GM21529 (cell line): Measurements from ENCODE around the gene RBFOX2.
"Not testable (repeated sequence)": the region's sequence is repeated elsewhere in the genome, so short reads cannot be mapped to it uniquely, and the experiment has no call there.

Experiments used
- ATAC-seq: cut with Tn5 transposase; IDR thresholded peaks from one replicate; pipeline ENCODE4 v1.9.1; 2021; ENCODE audit not compliant: unreplicated experiment

Gene RBFOX2

DNA sequence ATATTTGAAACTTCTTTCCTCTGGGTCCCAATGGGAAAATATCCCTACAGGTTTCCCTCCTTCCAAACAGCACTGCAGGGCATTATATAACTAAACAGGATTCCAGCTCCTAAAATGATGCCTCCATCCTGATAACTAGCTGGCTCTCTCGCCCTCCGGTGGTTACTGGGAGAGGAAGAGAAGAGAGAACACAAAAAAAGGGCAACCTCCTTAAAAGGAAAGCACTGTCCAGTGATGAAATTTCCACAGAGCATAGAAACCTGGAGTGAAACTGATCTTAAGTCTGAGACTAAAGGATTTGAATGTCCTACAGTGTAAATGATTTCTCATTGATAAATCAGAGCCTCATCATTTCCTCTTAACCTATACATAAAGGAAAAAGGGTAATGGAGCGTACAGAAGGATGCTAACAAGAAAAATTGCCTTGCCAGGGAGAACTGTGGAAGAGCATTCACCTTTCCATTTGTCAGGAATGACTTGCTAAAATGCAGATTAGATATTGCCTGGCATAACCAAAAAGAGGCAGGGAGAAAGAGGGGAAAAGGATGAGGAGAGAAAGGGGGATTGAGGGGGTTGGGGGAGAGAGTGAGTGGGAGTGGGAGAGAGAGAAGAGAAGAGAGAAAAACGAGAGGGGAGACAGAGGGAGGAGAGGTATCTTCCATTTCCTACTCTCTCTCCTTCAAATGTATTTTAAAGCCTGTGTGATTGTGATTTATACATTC, 189.6 kb downstream of the RBFOX2 start:
- no peak for ATAC-seq

DNA sequence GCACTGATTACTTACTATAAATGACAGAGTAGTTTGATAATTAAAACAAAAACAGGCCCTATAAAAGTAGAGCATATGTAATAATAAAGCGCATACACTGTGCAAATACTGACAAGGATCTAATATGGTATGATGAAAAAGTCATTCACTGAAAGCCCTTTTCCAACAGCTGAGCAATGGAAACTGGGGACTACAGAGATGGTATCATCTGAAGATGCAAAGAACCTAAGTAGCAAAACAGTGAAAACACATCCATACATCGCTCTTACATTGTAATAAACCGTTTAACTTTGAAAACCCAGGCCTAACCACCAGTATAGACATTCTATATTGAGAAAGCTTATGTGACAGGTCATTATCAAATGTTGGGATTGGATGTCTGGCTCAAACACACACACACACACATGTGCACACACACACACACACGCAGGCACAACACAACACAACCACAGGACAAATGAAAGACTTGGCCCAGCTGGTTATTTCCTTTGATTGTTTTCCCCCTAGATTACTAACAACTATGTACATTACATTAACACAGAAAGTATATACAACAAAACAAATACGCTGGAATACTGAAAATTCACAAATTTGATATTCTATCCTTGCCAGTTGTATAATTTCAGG, 191.4 kb downstream of the RBFOX2 start:
- ATAC-seq, result no peak

DNA sequence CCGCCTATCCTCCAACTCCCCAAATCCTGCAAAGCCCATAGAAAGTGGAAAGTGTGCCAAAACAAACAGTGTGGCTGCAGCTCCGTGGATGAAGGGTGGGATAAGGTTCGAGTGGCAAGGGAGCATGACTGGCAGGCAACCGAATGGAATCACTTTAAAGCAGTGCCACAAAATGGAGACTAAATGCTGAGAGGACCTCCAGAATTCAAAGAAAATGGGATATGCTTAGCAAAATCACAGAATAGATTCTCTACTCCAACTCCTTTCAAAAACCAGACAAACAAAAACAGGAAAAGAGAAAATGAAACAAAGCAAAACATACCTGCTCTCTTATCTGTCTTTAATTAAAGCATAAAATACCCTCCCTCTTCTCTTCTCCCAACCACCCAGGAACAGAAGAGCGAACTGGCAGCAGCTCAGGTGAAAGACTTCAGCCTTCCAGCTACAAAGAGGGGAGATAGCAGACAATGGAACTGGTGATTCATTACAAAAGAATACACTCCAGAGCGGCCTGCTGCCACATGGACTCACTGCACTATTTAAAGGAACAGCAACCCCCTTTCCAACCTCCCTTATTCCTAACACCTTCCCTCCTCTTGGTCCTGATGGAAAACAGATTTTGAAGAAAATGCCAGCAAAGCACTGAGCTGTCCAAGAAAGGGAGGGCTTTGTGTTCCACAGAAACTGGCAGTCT, 192.5 kb downstream of the RBFOX2 start:
- ATAC-seq, result no peak

GRCh38 chr22:35835267-35835997, 193.2 kb downstream of the RBFOX2 start:
- no peak for ATAC-seq

DNA sequence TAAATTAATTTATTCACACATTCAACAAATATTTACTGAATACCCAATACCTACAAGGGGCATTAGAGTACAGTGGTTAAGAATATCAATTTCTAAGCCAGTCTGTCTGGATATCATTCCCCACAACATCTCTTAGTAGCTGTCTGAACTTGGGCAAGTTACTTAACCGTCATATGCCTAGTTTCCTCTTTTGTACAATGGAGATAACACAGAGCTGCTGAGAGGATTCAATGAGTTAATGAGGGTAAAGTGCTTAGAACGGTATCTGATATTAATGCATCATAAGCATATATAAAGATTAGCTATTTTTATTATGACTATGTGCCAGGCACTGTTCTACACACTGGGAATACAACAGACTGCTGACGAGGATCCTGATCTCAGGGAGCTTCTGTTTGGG, 194.6 kb downstream of the RBFOX2 start:
- ATAC-seq, result no peak

GRCh38 chr22:35830305-35830704, 198.3 kb downstream of the RBFOX2 start:
- ATAC-seq, result no peak

DNA sequence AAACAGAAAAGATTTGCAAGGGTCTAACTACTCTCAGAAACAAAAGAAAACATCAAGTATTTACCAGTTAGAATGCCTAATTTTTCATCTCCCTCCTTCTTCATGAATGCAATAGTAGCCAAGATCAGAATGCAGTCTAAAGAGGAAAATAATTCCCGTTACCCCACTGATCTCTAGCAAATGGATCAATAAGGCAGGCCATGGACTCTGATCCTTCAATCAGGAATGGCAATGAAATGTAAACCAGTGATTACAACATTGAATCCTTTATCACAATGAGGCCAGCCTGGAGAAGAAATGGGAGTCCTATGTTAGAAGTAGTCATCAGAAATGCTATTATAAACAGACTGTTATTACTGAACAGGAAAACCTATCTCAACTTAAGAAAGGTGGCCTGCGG, 204.4 kb downstream of the RBFOX2 start:
- ATAC-seq, result no peak

GRCh38 chr22:35821654-35822053, 207.0 kb downstream of the RBFOX2 start:
- ATAC-seq, result no peak

DNA sequence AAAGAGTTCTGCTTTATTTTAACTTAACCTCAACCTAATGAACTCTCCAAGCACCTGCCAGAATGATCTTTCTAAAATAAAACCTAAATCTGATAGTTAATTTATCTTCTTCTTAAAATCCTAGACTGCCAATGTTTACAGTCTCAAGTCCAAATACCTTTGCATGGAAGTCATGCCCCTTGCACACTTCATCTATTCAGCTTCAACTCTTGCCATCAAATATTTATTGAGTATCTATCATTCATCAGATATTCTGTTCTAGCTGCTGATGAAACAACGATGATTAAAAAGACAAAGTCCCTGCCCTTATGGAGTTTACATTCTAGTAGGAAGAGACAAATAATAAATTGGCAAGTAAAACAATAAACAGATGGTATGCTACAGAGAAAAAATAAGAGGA, 209.2 kb downstream of the RBFOX2 start:
- ATAC-seq, result no peak

DNA sequence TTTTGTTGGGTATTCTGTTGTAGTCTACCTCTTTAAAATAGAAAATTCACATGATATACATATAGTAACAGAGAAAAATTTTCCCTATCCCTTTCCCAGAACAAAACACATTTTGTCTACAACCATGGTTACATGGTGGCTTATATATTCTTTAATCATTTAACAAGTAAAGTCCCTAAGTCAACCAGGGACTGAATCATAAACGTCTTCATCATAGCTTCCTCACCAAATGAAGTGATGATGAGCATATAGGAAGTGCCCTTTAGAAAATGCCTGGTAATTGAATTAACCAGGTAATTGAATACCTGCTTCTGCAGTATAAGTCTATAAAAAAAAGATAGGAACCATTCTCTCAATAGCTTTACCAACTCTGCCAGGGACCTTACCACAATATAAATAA, 209.7 kb downstream of the RBFOX2 start:
- no peak for ATAC-seq

DNA sequence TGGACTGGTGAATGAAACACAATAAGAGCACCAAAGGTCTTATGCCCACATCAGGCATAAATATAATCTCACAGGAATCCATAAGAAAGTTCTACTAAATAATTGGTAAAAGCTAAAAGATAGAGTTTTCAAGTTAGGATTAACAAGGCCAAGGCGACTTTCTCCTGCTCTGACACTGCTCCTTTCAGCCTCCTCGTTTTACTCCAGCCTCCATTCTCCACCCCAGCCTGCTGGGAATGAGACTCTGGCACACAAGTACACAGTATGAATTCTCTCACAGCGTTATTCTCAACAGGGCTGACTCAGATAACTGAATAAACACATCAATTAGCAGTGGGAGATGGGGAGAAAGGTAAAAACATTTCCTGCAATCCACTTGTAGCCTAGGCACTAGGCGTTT, 216.0 kb downstream of the RBFOX2 start:
- no peak for ATAC-seq

DNA sequence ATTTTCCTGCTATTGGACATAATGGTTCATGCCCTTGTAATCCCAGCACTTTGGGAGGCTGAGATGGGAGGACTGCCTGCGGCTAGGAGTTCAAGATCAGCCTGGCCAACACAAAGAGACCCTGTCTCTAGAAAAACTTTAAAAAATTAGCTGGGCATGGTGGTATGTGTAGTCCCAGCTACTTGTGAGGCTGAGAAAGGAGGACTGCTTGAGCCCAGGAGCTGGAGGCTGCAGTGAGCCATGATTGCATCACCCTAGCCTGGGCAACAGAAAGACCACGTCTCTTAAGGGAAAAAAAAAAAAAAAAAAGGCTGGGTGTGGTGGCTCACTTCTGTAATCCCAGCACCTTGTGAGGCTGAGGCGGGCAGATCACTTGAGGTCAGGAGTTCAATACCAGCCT, 217.0 kb downstream of the RBFOX2 start:
- no peak for ATAC-seq

DNA sequence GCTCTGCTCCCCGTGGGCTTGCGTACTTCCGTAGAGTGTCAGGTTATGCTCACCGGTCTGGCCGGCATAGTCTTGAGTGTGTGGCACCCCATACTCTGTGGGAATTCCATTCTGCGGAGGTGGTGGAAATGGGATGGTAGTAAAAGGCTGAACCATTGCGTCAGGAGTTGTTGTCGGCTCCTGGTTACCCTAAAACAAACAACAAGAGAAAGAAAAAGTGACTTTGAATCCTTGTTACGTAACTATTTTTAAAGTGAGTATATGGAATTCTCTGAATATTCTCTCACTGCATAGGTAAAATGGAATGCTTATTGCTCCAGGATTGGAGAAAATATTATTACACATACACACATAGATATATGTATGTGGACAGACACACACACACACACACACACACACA, 218.8 kb downstream of the RBFOX2 start:
- no peak for ATAC-seq

- ATAC-seq, result no peak
These were observed 220.2 kb downstream of the RBFOX2 start for GRCh38 chr22:35808377-35808776.

- not testable (repeated sequence) for ATAC-seq
These were observed 222.0 kb downstream of the RBFOX2 start for GRCh38 chr22:35806668-35807067.

- no peak for ATAC-seq
These were observed 223.2 kb downstream of the RBFOX2 start for GRCh38 chr22:35805466-35805865.

- no peak for ATAC-seq
These were observed 224.2 kb downstream of the RBFOX2 start for GRCh38 chr22:35804421-35804820.

- ATAC-seq, result no peak
These were observed 225.7 kb downstream of the RBFOX2 start for GRCh38 chr22:35802885-35803284.

GRCh38 chr22:35801301-35801700, 227.3 kb downstream of the RBFOX2 start:
- not testable (repeated sequence) for ATAC-seq

- ATAC-seq, result no peak
These were observed 229.5 kb downstream of the RBFOX2 start for GRCh38 chr22:35799150-35799549.

- ATAC-seq, result no peak
These were observed 231.2 kb downstream of the RBFOX2 start for GRCh38 chr22:35797411-35797810.

GRCh38 chr22:35795476-35795875, 233.1 kb downstream of the RBFOX2 start:
- no peak for ATAC-seq
